NCI-H345 treated with DMSO at 0.1 percent for 48 hours (cell line): ENCODE data around the gene RCBTB1.
"Not testable (repeated sequence)": the region's sequence is repeated elsewhere in the genome, so short reads cannot be mapped to it uniquely, and the experiment has no call there.

Experiments used
- DNase-seq: peaks from one replicate; lab custom pipeline; 2025; ENCODE audit not compliant: unreplicated experiment; lab: John Stamatoyannopoulos, UW

The RCBTB1 gene

GRCh38 chr13:49606747-49607648, 21.6 kb upstream of the RCBTB1 start:
- DNase-seq, result peak; percentile 20

GRCh38 chr13:49604570-49604969, 19.2 kb upstream of the RCBTB1 start:
- no peak for DNase-seq

GRCh38 chr13:49602615-49603014, 17.3 kb upstream of the RCBTB1 start:
- not testable (repeated sequence) for DNase-seq

- no peak for DNase-seq
Measured at GRCh38 chr13:49602005-49602404, 16.6 kb upstream of the RCBTB1 start.

GRCh38 chr13:49597043-49597641, 11.8 kb upstream of the RCBTB1 start:
- DNase-seq, result no peak

- DNase-seq, result no peak
Measured at GRCh38 chr13:49596221-49596620, 10.9 kb upstream of the RCBTB1 start.

- no peak for DNase-seq
Measured at GRCh38 chr13:49594576-49594975, 9.2 kb upstream of the RCBTB1 start.

GRCh38 chr13:49593876-49594275, 8.5 kb upstream of the RCBTB1 start:
- DNase-seq, result not testable (repeated sequence)

- not testable (repeated sequence) for DNase-seq
Measured at GRCh38 chr13:49590714-49591113, 5.4 kb upstream of the RCBTB1 start.

GRCh38 chr13:49587311-49587847, 2.0 kb upstream of the RCBTB1 start:
- no peak for DNase-seq

- no peak for DNase-seq
Measured at GRCh38 chr13:49586717-49587116, 1.4 kb upstream of the RCBTB1 start.

GRCh38 chr13:49584771-49585182, 581 bp downstream of the RCBTB1 start:
- no peak for DNase-seq

- DNase-seq, result no peak
Measured at GRCh38 chr13:49580980-49581680, 4.2 kb downstream of the RCBTB1 start.

- DNase-seq, result no peak
Measured at GRCh38 chr13:49579501-49579900, 5.9 kb downstream of the RCBTB1 start.

GRCh38 chr13:49571299-49572240, 13.8 kb downstream of the RCBTB1 start:
- no peak for DNase-seq

GRCh38 chr13:49569993-49570689, 15.2 kb downstream of the RCBTB1 start:
- no peak for DNase-seq

GRCh38 chr13:49567491-49567890, 17.9 kb downstream of the RCBTB1 start:
- no peak for DNase-seq

- no peak for DNase-seq
Measured at GRCh38 chr13:49566461-49566860, 18.9 kb downstream of the RCBTB1 start.

GRCh38 chr13:49565461-49565860, 19.9 kb downstream of the RCBTB1 start:
- DNase-seq, result not testable (repeated sequence)

GRCh38 chr13:49563516-49563915, 21.8 kb downstream of the RCBTB1 start:
- no peak for DNase-seq
